GM19351 (cell line): ENCODE data around the gene PARP6.

Experiments
- ATAC-seq: cut with Tn5 transposase; IDR thresholded peaks from one replicate; pipeline ENCODE4 v1.9.1; 2021; ENCODE audit warnings: mild to moderate bottlenecking, moderate library complexity; ENCODE audit not compliant: unreplicated experiment

PARP6 gene

GRCh38 chr15:72201391-72201921, 70.9 kb downstream of the PARP6 start:
- no peak for ATAC-seq

GRCh38 chr15:72200395-72201237, 71.7 kb downstream of the PARP6 start:
- ATAC-seq, result no peak

DNA sequence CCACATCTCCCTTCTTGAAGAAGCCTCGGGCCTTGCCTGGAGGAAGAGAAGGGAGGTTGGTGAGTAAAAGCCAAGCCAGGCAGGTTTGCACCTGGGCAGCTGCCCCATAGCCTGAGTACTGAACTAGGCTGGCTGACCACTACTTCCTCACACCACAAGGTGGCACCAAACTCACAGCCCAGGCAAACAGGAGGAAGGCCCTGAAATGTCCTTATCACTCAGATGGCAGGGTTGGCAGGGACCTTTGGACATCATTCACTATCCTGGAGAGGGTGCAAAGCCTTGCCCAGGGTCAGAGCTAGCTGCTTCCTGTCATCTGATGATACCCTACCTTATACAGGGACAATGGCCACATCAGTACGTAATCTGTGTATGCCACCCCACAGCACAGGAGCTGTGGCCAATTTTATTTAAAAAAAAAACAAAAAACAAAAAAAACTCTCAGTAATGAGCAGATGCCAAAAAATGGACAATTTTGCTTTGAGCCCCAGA, 72.6 kb downstream of the PARP6 start:
- ATAC-seq, result no peak

- ATAC-seq, result no peak
Observed at GRCh38 chr15:72199205-72199515, 73.2 kb downstream of the PARP6 start.

- no peak for ATAC-seq
Observed at GRCh38 chr15:72198356-72199204, 73.8 kb downstream of the PARP6 start.

DNA sequence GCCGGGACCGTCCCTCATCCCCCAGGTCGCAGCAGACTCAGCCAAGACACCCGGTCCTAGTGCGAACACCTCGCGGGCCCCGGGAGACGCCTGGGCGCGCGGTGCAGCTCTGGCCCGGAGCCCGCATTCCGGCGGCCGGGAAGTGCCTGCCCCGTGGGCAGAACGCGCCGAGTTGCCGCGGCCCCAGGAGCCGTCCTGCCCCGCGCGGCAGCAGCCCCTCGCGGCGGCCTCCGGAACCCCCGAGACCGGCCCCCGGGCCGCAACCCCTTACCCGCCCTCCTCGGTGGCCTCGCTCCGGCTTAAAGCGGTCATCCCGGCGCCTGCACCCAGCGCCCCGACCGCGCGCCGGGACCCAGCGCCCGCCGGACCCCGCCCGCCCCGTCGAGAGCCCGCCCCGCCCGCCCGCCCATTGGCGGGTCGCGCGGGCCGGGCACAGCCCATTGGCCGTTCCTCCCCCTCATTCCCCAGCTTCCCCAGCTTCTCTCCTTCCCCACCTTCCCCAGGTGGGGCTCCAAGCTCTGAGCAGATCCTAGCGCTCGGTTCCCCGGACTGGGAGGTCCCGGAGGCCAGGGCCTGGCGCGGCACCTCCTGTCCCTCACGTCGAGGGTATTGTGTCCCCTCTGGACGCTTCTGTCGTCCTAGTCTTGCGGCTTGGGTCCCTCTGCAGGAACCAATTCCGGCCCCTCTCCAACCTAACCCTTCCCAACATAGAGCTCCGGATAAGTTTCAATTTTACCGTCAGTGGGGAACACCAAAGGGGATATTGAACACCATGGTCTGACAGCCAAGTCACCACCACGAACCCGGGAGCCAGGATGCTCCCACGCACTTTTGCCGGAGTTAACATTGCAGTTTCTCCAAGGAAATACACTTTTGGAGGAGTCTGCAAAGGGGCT, 74.6 kb downstream of the PARP6 start, which contains the start of gene GRAMD2A:
Gene GRAMD2A (minus strand): TSS at position 328 of the 896 bp plus-strand sequence.
- no peak for ATAC-seq

DNA sequence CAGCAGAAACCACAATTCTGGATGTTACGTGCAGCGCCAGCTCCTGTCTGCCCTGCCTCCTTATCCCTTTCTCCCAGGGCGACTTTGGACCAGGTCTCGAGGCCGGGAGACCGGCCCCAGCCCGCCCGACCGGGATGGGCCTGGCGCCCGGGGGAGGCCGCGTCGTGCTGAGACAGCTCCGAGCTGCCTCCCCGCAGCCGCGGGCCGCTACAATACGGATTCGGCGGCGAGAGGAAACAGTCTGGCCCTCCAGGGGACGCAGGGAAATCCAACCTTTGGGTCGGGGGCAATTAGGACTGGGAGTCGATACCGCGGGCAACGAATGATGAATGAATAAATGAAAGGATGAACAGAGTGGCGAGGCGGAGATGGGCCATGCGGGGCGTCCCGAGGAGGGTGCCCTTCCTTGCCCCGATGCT, 75.3 kb downstream of the PARP6 start:
- no peak for ATAC-seq

- ATAC-seq, result no peak
Observed at GRCh38 chr15:72196409-72197040, 75.8 kb downstream of the PARP6 start.

GRCh38 chr15:72195101-72195511, 77.2 kb downstream of the PARP6 start:
- ATAC-seq, result no peak

DNA sequence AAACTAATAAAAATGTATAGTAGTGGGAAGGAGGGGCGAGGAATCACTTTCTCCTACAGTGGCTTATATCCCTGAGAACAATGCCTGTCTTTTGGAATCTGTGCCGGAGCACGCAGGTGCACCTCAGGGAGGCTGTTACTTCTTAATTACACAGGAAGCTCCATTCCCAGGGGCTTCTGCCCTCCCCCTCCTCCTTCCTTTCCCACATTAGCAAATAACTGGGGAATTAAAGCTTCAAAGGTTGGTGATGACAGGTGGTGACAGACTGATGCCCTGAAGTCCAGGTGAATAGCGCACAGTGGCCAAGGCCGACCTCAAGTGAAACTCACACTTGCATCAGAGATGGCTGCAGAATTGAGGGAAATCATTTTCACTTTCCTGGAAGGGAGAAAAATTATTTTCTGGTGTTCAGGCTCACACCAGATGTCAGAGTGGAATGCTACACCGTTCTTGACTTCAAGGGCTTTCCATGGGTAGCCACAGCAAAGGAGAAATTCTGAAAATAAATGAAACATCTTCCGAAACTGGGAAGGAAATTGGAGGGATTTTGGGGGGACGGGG, 78.4 kb downstream of the PARP6 start:
- ATAC-seq, result no peak

DNA sequence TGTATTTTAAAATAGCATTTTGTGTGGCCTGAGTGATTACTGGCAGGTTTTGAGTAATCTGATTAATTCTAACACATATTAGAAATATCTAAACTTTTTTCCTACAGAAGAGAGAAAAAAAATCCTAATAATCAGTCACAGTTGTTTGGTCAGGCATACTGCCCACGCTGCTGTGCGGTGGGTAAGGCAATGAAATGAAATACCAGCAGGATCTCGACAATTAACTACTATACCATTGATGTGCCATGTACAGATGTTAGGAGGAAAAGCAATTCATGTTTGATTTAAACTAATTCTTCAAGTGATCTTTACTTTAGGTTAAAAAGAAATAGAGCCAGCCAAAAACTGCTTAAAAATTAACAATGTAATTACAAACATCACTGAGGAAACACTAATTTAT, 79.9 kb downstream of the PARP6 start:
- no peak for ATAC-seq
